ENCODE results near the gene SH2D4B.

Gene SH2D4B

DNA sequence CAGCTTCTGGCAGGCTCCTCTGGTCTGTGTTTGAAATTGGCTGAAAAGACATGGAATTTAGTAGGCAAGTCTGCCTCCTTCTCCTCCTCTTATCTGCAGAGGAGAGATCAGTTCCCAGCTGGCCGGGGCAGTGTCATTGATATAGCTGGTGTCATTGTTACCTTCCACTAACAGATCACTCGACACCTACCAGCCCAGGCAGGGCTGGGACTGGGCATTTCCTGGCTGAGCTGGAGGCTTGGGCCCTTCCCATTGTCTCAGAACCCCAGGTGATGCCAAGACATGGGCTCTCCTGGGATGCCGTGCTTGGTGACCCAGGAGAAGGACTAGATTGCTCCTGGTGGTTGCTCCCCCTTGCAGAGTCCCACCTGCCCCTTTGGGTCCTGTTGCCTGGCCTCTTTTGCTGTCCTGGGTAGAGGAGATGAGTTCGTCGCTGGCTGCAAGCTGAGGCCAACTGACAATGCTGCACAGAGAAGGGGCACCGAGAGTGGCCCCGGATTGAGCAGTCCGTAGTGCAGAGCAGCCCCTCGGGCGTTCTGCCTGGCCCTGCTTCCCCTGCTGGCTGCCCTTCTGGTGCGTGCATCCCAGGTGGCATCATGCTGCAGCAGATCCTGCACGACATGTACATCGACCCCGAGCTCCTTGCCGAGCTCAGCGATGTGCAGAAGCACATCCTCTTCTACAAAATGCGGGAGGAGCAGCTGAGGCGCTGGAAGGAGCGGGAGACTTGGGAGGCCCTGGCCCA lies at the start of gene SH2D4B:
Gene SH2D4B (plus strand): TSS at position 167 of the 745 bp plus-strand sequence. CDS start 430 bp downstream, at position 597.
- no peak for DNase-seq (ENCODE audit: low read depth)

DNA sequence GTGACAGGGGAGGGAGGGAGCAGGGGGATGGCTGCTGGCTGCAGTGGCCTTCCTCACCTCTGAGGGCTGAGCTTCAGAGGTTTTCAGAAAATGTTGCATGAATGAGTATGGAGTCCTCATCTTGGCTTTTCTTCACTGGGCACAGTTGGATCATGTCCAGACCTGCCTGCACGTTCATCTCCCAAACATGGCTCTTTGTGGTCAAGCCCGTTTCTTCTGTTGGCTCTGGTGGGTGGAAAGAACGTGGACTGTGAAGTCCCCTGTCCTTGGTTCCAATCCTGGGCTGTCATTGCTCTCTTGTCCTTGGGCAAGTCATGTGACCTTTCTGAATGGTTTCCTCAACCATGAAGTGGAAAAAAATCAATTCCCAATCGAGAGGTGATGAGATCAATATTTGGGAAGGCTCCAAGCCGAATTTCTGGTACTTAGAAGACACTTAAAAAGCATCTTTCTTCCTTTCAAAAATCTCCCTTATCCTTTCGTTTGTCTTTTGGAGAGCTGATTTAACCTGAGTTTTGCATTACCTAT lies 49.1 kb upstream of the SH2D4B start:
- no peak for DNase-seq (ENCODE audit: low read depth)

DNA sequence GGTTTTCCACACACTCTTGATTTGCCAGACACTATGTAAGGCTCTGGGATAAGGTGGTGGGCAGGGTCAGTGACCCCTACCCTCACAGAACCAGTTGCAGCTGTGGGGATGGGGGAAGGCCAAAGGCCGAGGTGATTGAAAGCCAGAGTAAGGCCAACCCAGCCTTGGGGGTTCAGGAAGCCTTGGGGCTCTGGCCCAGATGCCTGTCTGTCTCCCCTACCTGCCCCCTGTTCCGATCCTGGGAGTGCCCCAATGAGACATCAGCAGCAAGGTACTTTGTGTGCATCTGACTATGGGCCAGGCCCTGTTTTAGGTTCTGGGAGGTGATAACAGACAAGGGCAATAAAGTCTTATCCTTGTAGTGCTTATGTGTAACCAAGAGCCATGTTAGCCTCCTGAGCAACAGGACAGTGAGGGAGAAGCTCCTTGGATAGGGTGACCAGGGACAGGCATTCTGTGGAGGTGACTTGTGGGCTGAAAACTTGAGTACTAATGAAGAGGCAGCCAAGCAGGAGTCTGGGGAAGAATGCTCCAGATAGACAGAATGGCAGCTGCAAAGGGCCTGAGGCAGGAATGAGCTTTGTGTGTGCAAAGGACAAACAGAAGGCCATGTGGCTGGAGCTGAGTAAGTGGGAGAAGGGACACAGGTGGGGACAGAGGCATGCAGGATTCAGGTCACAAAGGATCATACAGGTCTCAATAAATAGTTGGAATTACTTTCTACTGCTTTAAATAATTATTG lies 48.2 kb upstream of the SH2D4B start:
- DNase-seq (ENCODE audit: low read depth) = no peak

DNA sequence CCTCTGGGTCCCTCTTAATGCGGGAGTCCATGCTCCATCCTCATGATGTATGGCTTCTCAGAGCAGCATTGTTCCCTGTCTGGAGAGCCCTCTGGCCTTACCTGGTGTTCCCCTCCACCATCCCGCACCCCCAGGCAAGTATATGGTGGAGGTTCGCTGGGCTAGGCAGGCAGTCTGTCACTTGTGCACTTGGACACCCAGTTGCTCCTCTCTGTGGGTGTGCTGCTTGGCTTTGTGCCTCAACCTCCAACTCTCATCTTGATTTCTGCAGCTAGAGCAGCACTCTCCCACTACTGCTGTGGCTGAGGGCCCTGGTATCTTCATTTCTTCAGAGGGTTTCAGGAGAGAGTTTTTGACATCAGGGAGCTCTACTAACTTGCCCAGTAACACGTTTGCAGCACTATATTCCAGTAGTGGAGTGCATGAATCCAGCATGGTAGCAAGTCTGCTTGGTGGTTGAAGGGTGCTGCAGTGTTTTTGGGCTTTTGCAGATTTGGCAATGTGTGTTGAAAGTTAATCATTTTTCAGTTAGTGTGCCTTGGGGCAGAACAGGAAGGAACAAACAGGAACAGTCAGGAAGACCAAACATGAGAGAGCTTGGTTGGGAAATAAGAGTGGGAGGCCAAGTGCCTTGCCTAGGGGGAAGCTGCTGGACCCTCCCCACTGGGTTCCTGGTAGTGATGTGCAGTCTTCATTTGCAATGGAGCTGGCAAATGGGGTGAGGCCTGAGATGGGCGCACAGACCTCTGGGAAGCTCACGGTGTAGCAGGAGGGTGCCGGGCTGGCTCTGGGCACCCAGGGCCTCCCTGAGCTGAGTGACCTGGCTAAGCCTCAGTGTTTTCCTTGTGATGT lies 46.2 kb upstream of the SH2D4B start:
- DNase-seq (ENCODE audit: low read depth) = no peak

DNA sequence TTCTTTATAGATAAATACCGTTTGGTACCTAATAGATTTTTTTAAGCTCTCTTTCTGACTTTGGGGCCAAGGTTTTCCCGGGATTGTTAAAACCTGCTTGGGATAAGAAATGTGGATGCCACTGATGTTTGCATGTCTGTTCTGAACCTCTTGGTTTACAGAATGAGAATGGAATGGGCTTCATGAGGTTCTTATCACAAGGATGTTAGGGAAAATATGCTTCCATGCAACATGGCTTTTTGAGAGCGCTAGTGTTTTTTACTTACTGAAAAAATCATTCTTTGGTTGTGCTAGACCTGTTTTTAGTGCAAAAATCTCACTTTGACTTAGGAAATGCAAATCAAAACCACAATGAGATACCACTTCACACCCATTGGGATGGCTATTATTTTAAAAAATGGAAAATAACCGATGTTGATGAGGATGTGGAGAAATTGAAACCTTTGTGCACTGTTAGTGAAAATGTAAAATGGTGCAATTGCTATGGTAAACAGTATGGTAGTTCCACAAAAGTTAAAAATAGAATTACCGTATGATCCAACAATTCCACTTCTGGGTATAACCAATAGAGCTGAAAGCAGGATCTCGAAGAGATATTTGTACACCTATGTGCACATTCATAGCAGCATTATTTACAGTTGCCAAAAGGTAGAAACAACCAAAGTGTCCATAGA lies 44.7 kb upstream of the SH2D4B start:
- no peak for DNase-seq (ENCODE audit: low read depth)

DNA sequence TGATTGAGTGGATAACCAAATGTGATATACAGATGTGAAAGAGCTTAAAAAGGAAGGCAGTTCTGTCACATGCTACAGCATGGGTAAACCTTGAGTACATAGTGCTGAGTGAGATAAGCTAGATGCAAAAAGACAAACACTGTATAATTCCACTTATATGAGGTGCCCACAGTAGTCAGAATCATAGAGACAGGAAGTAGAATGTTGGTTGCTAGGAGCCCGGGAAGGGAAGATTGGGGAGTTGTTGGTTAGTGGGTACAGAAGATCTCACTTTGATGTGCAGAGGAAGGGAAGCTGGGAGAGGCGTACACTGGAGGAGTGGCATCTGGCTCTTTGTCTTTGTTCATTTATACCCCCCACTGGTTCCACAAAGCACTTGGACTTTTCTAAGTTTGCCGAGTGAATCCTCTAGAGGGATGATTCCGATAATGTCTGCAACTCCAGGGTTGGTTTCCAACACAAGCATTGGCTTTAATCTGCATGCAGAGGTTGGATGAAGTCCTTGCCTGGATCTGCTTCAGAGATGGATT lies 44.1 kb upstream of the SH2D4B start:
- DNase-seq (ENCODE audit: low read depth) = peak; percentile 77

DNA sequence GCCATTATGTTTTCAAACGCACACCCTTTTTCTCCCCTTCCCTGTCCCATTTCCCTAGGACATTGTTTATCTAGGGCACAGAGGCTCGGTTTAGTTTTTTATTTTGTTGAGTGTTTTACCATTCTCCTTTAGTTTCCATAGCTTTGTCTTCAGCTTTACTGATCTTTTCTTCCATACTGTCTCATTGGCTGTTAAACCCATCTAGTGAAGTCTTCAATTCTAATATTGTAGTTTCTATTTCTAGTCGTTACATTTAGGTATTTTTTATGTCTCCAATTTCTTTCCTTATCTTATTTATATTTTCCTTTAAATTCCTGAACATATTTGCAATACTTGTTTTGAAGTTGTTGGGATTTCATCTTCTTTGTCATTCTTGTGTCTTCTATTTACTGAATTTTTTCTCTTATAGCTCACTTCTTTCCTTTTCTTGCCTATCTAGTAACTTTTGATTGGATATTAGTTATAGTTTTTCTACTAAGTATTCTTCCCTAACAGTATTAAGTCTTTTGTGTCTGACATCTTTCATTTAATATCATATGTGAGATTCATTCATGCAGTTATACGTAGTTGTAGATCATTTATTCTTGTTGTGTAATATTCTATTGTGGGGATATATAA lies 41.0 kb upstream of the SH2D4B start:
- DNase-seq (ENCODE audit: low read depth) = no peak

DNA sequence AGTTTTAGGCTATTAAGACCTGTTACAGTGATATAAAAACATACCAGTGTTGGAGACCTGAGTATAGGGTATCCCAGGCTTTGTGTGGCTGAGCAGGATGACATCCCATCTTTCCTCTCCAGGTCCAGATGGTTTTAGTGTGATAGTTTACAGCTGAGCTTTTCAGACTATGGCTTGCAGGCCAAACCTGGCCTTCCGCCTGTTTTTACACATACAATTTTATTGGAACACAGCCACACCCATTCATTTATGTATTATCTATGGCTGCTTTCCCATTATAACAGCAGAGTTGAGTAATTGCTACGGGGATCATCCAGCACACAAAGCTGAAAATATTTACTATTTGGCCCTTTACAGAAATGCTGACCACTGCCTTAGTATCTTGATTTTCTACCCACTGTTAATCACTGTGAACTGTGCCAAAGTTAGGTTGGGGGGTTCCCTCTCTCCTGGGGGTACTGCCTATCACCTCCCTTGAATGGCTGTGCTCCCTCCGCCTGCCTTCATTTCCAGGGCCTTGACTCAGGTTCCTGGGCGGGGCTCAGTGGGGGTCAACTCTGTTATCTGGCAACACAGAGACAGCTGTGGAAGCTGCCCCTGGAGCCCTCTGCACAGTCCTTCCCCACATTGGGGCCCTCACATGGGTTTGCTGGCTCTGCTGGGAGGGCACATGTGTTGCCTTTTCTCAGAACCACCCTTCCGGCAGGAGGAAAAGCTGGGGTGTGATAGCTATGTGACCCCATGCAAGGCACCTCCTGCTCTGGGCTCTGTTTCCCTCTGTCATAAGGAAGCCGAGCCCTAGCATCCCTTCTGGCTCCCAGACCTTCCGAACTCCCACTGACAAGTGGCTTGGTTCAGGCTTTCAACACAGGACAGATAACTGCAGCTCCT lies 40.3 kb upstream of the SH2D4B start:
- DNase-seq (ENCODE audit: low read depth) = no peak

DNA sequence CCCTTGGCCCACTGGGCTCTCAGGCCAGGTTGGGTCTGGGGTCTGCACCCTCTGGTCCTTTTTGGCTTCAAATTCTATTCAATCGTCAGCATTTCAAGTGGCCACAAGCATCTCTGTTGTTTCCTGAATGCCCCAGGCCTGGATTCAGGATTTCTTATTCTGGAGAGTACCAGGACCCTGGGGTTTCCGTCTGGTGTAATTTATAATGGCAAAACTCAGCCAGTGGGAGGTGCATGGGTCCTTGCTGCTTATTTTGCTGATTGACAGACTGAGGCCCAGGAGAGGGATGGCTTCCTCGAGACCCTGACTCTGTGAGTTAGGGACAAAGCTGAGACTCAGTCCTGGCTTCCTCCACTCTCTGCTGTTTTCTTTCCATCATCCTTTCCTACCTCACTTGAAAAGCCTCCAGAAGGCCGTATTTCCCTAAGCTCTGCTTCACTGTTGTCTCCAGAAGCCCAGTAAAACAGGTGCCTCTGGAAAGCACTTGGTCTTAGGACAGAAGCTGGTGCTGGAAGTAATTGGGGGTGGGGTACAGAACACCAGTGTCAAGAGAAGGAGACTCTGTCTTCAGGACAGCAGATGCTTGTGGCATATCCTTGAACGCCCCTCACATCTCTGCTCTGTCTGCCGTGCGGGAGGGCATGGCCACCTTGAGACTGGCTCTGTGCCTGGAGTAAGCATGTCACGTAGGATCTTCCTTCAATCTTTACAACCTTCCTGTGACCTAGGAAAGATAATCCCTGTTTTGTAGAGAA lies 39.4 kb upstream of the SH2D4B start:
- DNase-seq (ENCODE audit: low read depth) = no peak

DNA sequence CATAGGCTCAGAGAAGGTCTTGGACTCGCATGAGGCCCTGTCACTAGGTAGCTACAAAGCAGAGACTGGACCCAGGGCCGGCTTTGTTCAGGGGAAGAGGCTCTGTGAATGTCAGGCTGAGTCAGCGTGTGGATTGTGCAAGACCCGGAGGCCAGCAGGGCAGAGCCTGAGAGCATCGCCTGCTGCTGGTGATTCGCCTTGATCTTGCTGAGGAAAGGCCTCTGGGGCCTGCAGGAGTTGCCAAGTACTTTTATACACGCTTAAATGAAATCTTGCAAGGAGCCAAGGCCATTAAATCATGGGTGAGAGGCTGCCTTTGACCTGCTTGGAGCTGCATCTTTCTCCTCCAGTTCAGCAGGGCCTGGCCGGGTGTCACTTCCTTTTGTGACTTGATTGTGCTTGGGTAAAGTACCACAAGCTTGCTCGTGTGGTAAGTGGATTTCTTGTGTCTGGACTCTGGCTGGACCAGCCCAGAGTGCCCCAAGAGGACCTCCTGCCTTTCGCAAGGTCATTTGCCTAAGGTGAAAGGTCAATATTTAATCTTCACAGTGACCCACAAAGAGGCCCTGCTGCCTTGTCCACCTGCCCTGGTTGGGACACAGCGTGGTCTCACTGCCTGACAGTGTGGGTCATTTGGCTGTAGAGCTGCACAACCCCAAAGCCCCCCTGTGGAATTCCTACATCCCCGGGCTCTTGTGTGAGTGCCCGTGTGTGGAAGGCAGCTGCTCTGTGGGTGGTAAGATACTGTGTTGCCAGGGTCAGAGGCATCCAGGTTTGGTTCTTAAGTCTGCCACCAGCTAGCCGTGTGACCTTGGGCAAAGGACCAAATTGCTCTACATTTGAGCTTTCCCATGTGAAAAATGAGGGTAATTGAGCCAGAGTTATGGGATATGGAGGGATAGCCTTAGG lies 38.6 kb upstream of the SH2D4B start:
- DNase-seq (ENCODE audit: low read depth) = peak; percentile 96

DNA sequence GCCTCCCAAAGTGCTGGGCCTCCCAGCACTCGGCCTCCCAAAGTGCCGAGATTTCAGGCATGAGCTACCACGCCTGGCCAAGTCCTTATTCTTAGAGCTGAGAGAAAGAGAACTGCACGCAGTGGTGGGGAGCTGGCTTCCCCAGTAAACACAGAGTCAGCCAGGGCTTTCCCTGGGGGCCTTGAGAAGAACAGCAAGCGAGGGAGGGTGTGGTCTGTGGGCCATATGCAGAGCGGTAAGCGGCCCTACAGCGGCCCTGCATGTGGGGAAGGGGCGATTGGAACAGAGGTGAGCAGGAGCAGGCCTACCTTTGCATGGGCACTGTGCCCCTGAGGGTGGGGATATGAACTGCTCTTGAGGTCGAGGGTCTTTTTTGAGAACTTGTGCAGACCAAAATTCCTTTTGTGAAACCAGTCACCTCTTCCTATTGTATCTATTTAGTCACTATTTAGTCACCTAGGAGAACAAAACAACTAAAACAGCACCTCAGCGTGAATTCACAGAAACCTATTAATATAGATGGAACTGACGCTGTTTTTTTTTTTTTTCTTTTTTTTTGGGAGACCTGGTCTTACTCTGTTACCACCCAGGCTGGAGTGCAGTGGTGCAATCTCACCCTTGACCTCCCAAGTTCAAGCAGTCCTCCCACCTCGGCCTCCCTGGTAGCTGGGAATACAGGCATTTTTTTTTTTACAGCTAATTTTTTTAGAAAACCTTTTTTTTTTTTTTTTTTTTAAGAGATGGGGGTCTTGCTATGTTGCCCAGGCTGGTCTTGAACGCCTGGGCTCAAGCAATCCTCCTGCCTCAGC lies 36.9 kb upstream of the SH2D4B start:
- no peak for DNase-seq (ENCODE audit: low read depth)

DNA sequence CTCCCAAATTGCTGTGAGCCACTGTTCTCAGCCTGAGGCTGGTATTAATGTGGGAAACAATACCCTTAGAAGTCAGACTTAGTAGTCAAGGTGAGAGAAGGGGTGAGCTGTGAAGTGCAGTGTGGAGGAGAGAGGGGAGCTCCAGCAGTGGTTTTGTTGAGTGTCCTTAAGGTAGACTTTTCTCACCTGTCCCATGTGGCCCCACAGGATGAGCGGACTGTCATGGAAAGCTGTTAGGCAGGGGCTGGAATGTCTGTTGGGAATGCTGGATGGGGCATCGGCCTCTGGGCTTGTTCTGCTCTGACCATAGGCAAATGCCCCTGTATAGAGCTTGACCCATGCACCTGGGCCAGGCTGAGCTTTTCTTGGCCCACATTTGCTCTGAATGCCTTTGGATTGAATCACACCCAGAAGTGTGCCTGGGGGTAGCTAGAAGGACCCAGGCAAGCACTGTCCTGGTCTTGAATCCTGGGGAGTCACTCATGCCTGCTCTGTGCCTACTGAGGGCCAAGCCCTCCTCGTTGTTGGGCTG lies 36.3 kb upstream of the SH2D4B start:
- DNase-seq (ENCODE audit: low read depth) = no peak

DNA sequence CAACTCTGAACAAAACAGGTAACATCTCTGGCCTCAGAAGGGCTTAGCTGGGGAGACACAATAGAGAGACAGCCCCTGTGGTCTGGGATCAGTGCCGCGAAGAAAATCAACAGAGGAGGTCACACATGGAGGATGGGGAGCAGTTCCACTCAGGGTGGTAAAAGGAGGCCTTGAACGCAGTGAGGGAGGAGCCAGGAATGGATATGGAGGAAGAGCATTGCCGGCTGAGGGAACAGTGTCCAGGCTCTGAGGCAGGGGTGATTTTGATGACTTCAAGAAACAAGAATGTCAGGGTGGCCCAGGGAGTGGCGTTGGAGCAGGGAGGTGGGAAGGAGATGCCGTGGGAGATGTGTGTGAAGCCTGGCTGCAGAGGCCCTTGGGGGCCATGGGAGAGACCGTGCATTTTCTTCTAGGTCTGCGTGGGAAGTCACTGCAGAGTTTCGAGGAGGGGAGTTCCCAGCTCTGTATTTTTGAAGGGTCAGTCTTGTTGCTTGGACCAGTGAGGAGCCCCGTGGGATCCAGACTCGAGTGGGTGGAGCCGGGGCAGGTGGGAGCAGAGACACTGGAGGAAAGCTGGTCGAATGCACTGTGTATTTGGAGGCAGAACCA lies 35.7 kb upstream of the SH2D4B start:
- DNase-seq (ENCODE audit: low read depth) = no peak

DNA sequence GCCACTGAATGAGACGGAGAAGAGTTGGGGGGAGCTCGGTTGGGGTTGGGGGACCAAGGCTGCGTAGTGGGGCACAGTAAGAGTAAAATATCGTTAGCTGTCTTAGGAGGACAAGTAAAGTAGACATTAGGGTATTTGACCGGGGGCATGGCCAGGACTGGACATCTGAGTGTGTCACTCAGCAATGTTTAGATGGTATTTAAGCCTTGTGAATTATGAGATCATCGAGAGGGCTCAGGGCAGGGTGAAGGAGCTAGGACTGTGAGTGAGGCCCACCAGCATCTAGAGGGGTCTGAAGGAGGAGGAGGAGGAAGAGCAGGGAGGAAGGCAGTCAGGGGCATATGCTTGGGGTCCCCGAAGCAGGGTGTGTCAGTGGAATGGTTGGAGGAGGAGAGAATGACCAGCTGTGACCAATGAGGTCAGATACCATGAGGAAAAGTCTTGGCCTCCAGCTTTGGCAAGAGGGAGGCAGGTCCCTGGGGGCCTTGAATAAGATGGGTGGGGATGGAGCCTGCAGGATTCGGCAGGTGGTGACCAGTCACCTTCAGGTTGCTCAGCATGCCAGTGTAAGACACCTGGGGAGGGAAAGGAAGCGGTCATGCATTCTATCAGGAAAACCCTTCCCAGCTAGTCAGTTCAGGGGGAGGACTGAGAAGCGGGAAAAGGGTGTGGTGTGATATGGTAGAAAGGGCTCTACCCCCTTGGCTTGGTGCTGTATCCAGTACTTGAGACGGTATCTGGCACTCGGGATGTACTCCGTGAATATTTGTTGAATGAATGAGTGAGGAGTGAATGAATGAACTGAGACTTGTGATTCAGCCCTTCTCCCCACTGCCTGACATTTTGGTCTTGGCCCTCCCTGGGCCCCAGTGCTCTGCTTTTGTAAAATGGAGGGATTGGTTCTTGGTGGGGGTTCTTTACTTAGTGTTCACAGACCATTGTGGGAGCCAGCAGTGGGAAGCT lies 34.8 kb upstream of the SH2D4B start:
- no peak for DNase-seq (ENCODE audit: low read depth)

DNA sequence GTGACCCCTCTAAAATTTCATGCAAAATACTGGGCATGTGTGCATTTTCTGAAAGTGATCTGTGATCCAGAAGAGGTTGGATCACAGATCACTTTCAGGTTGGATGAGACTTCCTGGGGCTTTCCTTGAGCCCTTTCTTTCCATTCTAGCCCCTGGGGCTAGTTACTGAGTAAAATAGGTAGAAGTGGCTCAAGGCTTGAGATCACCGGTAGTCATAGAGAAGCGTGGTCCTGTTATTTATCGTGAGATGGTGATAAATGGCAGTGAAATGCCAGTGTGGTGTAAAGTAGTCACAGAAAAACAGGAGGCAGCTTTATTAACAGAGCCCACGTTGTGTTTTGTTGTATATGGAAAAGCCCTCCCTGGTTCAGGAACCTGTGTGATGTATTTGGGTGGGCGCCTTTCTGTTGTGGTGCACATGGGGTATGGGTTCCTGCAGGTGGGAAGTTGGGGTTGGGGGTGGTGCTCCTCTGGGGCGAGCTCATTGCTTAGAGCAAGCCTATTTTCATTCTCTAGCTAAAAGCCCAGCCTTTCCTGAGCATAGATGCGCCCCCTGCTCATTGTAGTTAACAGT lies 34.0 kb upstream of the SH2D4B start:
- DNase-seq (ENCODE audit: low read depth) = no peak

Data from GM04503 (cell line).